GM12878 (cell line): ENCODE measurements around the gene TARDBP. TPM values are rescaled to one million over a fixed set of nuclear protein-coding genes. Genes with fewer than 3 reads are reported as not detected.

ENCODE experiments used
- ATAC-seq: fragments of 200-7000 bp; cut with Tn5 transposase; 3 replicates; pipeline ENCODE4 v1.9.1; 2020; ENCODE audit warnings: mild to moderate bottlenecking, moderate library complexity
- BruUV-seq: library from RNA; stranded (reverse); fragments of 400-500 nt; replicated peaks from 2 replicates; lab custom pipeline; 2021; lab: Mats Ljungman, UMichigan
- CTCF ChIA-PET: fragments of 300-600 bp; sonication (Branson Sonifier 250); formaldehyde crosslinking; extraction: SDS; loops from one replicate; lab custom pipeline; 2021; ENCODE audit warnings: inconsistent platforms; lab: Yijun Ruan, JAX
- POLR2A ChIA-PET: fragments of 350-600 bp; formaldehyde crosslinking; extraction: SDS; loops from one replicate; lab custom pipeline; 2021; ENCODE audit warnings: inconsistent platforms; lab: Charles Lee
- RAD21 ChIA-PET: fragments of 300-600 bp; sonication (Branson Sonifier 250); formaldehyde crosslinking; loops from one replicate; lab custom pipeline; 2023; ENCODE audit warnings: antibody characterized with exemption; ENCODE audit not compliant: unreplicated experiment; lab: Charles Lee
- SMC1A ChIA-PET: fragments of 300-600 bp; sonication (Branson Sonifier 250); formaldehyde crosslinking; loops from one replicate; lab custom pipeline; 2023; ENCODE audit not compliant: unreplicated experiment, uncharacterized antibody; lab: Charles Lee
- DNase-seq: peaks from one replicate; pipeline ENCODE4 v3.0.0-alpha.2; 2011; ENCODE audit warnings: low read depth, low spot score
- FAIRE-seq: peaks from 3 replicates; lab custom pipeline; 2011; peaks lifted over from hg19 to GRCh38; lab: Jason Lieb, UNC
- H2AFZ ChIP-seq: 2 replicates; pipeline ENCODE4 v1.6.0; 2011; ENCODE audit warnings: low read depth, low read length, control low read depth; ENCODE audit not compliant: control insufficient read depth
- H3K27ac ChIP-seq: 2 replicates; pipeline ENCODE4 v1.5.1; 2011; ENCODE audit warnings: control low read depth; ENCODE audit not compliant: control insufficient read depth, insufficient read depth
- H3K27me3 ChIP-seq, 2 experiments: replicated peaks in 1 of 2; 2 replicates each; pipeline versions ENCODE4 v1.6.0 to v1.6.1; 2011; ENCODE audit warnings: low read length in 1 of 2; ENCODE audit not compliant: control insufficient read depth in 2 of 2, insufficient read depth in 2 of 2
- H3K36me3 ChIP-seq, 2 experiments: 2 replicates each; pipeline ENCODE4 v1.5.1; 2011; ENCODE audit warnings: low read length in 1 of 2; ENCODE audit not compliant: control insufficient read depth in 2 of 2, insufficient read depth in 2 of 2
- H3K4me1 ChIP-seq: 2 replicates; pipeline ENCODE4 v1.6.1; 2011; ENCODE audit warnings: mild to moderate bottlenecking, low read length, moderate library complexity, mixed read lengths; ENCODE audit not compliant: control insufficient read depth, insufficient read depth
- H3K4me2 ChIP-seq: 2 replicates; pipeline ENCODE4 v1.6.0; 2011; ENCODE audit warnings: control low read depth; ENCODE audit not compliant: control insufficient read depth, insufficient read depth
- H3K4me3 ChIP-seq: fragments of 200-600 bp; sonication (generic); 2 replicates; pipeline ENCODE4 v1.5.1; 2016
- H3K79me2 ChIP-seq: 2 replicates; pipeline ENCODE4 v1.6.0; 2011; ENCODE audit warnings: low read length; ENCODE audit not compliant: control insufficient read depth, insufficient read depth
- H3K9ac ChIP-seq: 2 replicates; pipeline ENCODE4 v1.8.0; 2011; ENCODE audit warnings: low read length, control low read depth, mixed read lengths; ENCODE audit not compliant: control insufficient read depth, insufficient read depth
- H3K9me3 ChIP-seq: replicated peaks from 3 replicates; pipeline ENCODE4 v1.5.1; 2011; ENCODE audit warnings: mild to moderate bottlenecking, low read length; ENCODE audit not compliant: control insufficient read depth, insufficient read depth
- H4K20me1 ChIP-seq: 2 replicates; pipeline ENCODE4 v1.6.0; 2011; ENCODE audit not compliant: control insufficient read depth, insufficient read depth
- POLR2A ChIP-seq: IDR thresholded peaks from 2 replicates; pipeline ENCODE4 v1.6.1; 2011; ENCODE audit warnings: low read depth, mild to moderate bottlenecking, low read length
- RAD21 ChIP-seq: IDR thresholded peaks from 2 replicates; pipeline ENCODE4 v1.6.1; 2011; ENCODE audit warnings: mild to moderate bottlenecking, low read depth, low read length, moderate library complexity; ENCODE audit not compliant: insufficient read depth
- RCOR1 ChIP-seq: conservative IDR thresholded peaks from 2 replicates; pipeline ENCODE4 v1.6.1; 2012; ENCODE audit warnings: low read depth, low read length, improper control_type of control experiment
- REST ChIP-seq: IDR thresholded peaks from 2 replicates; pipeline ENCODE4 v1.6.1; 2012; ENCODE audit warnings: mild to moderate bottlenecking, low read depth, low read length
- TCF3 ChIP-seq: IDR thresholded peaks from 2 replicates; pipeline ENCODE4 v1.6.1; 2012; ENCODE audit warnings: low read depth, mild to moderate bottlenecking, low read length, borderline replicate concordance; ENCODE audit not compliant: insufficient read depth
- WGBS: methylation state at CpG from one replicate; pipeline ENCODE4 v1.1.6; 2016; ENCODE audit warnings: low lambda C conversion rate; ENCODE audit not compliant: insufficient replicate concordance, insufficient coverage; ENCODE audit errors: missing lambda C conversion rate; 5-methylcytosine and 5-hydroxymethylcytosine counted together
- in situ Hi-C: fragments of 300-500 bp; cut with MboI; formaldehyde crosslinking; loops from 9 replicates; pipeline ENCODE4 v1.14.3; 2018; ENCODE audit warnings: mixed read lengths
- intact Hi-C: fragments of 100-400 bp; cut with micrococcal nuclease; formaldehyde crosslinking; loops from one replicate; pipeline ENCODE4 v1.14.2; 2022; ENCODE audit not compliant: unreplicated experiment
- polyA plus RNA-seq, 11 experiments: library from polyadenylated mRNA; depleted of rRNA in 4 of 11; unstranded in 6 of 11; stranded (reverse) in 5 of 11; fragments of >200 nt; fragmentation: Nextera tagmentation in 4 of 11; fragmentation: Illumina TruSeq in 1 of 11; extraction: Ambion mirVana in 4 of 11; extraction: Trizol in 1 of 11; gene quantifications; 1 replicate in 1 of 11; 2 replicates in 10 of 11; pipeline versions ENCODE4 v1.2.1 to v1.2.3, GENCODE V29; 2011 to 2016; ENCODE audit warnings: inconsistent platforms in 2 of 11, missing spikeins in 2 of 11, low read depth in 1 of 11
- total RNA-seq, 4 experiments: library from RNA; depleted of rRNA in 3 of 4; stranded (reverse); fragments of >200 nt in 3 of 4; fragmentation: Illumina TruSeq in 1 of 4; extraction: Trizol in 1 of 4; gene quantifications; 2 replicates each; pipeline versions ENCODE4 v1.2.1 to v1.2.3, GENCODE V29; 2013 to 2021
- TF ChIP-seq, protein P1 (sequence below): IDR thresholded peaks from 2 replicates; pipeline ENCODE4 v1.6.1; 2011; ENCODE audit warnings: borderline replicate concordance, low read depth, mild to moderate bottlenecking, moderate library complexity, low read length; ENCODE audit not compliant: insufficient read depth, poor library complexity, severe bottlenecking

The TARDBP gene
- total and polyA plus RNA-seq, 10 of the 15 experiments (the other 5 are each of a cell fraction or from before 2014, with no cell fraction given) = 55.6 to 318 (median 192) TPM

- TF ChIP-seq, protein P1, sequence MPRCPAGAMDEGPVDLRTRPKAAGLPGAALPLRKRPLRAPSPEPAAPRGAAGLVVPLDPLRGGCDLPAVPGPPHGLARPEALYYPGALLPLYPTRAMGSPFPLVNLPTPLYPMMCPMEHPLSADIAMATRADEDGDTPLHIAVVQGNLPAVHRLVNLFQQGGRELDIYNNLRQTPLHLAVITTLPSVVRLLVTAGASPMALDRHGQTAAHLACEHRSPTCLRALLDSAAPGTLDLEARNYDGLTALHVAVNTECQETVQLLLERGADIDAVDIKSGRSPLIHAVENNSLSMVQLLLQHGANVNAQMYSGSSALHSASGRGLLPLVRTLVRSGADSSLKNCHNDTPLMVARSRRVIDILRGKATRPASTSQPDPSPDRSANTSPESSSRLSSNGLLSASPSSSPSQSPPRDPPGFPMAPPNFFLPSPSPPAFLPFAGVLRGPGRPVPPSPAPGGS = peak; percentile 3
- TF ChIP-seq TCF3 (0 out of 2 replicates have a peak, but pooled peaks have one; percentile 32), POLR2A (peak; percentile 76)
Measured at GRCh38 chr1:11052839-11053757, 40.6 kb downstream of the TARDBP start (continued).

- H3K79me2 ChIP-seq = peaks cover 8% of the 10 kb centered on the region
- CTCF ChIA-PET = no interaction called here
- peaks cover 4% of the 10 kb centered on the region in 2 experiments; a peak in 3 of 4 replicates for H3K36me3 ChIP-seq
- H3K4me1 ChIP-seq = peaks cover 12% of the 10 kb centered on the region
- no peak for FAIRE-seq
- SMC1A ChIA-PET = no interaction called here
- POLR2A ChIA-PET = no interaction called here
- no peak overlapping the region for H2AFZ ChIP-seq
- no peak overlapping the region for H3K4me3 ChIP-seq
- no TSS peak for BruUV-seq
- intact Hi-C loops (no loop called here), in situ Hi-C loops (no loop called here)
- RAD21 ChIA-PET = interaction anchor here (1.4 kb wide), 1 partner anchor 16 kb away, joined by 5 read pairs; no protein-coding TSS in a partner anchor
- H3K27ac ChIP-seq = no peak overlapping the region
- H3K4me2 ChIP-seq = no peak overlapping the region
- no peak for DNase-seq
- ATAC-seq = peak; percentile 32; the same call in 2 of the 3 replicates
- 77% methylated on average over 10 of the region's 10 CpGs for WGBS
- TF ChIP-seq POLR2A (peak; percentile 4; the same call in 1 of the 2 replicates), RCOR1 (no peak), RAD21 (no peak), REST (peak; percentile 89)
- no peaks in the 10 kb centered on the region for H3K9me3 ChIP-seq
- H3K27me3 ChIP-seq = no peaks in the 10 kb centered on the region
- H3K9ac ChIP-seq = no peak overlapping the region
- no peaks in the 10 kb centered on the region for H4K20me1 ChIP-seq
Measured at GRCh38 chr1:11053758-11054137, 41.3 kb downstream of the TARDBP start.
